ENCODE data around the gene ACSBG1.
A peak's percentile ranks its signal among the peaks of the same experiment; 100 is the strongest.

DNA sequence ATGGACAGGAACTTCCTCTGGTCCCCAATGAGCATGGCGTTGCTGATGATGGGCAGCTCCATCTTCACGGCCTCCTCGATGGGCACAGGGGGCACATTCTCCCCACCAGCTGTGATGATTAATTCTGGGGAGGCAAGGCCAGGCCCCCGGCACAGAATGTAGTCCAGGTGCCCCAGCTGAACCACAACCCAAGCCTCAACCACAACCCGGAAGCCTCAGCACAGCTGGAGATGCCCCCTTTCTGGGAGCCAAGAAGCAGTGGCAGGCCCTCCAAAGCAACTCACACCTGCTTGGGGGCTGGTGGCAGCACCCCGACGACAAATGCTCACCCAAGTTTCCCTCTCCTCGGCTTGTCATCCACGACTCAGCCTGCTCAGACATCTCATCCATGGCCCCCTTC is 60.0 kb downstream of the ACSBG1 start:
- TF ChIP-seq, protein P1, sequence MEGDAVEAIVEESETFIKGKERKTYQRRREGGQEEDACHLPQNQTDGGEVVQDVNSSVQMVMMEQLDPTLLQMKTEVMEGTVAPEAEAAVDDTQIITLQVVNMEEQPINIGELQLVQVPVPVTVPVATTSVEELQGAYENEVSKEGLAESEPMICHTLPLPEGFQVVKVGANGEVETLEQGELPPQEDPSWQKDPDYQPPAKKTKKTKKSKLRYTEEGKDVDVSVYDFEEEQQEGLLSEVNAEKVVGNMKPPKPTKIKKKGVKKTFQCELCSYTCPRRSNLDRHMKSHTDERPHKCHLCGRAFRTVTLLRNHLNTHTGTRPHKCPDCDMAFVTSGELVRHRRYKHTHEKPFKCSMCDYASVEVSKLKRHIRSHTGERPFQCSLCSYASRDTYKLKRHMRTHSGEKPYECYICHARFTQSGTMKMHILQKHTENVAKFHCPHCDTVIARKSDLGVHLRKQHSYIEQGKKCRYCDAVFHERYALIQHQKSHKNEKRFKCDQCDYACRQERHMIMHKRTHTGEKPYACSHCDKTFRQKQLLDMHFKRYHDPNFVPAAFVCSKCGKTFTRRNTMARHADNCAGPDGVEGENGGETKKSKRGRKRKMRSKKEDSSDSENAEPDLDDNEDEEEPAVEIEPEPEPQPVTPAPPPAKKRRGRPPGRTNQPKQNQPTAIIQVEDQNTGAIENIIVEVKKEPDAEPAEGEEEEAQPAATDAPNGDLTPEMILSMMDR (IDR thresholded peaks at IDR 0.05 in 8 of 11, conservative IDR thresholded peaks at IDR 0.05 in 3 of 11), result no peak
- no peak for TF ChIP-seq POLR2A (IDR thresholded peaks at IDR 0.05)
- peak; percentile 7 to 71 (median 30) for TF ChIP-seq POLR2AphosphoS5 (IDR thresholded peaks at IDR 0.05)

Measured in spleen (tissue), 7 donors.